Progenitor cell of endocrine pancreas (in vitro differentiated cells): ENCODE measurements around the gene MMEL1. TPM values are rescaled to one million over a fixed set of nuclear protein-coding genes. Genes with fewer than 3 reads are reported as not detected.

Source experiments
- DNase-seq: peaks from one replicate; pipeline ENCODE4 v3.0.0; 2021; ENCODE audit warnings: low spot score; ENCODE audit not compliant: unreplicated experiment
- H3K27ac Mint-ChIP-seq: 2 replicates; pipeline ENCODE4 v1.8.0; 2021; ENCODE audit warnings: mild to moderate bottlenecking, moderate library complexity, mixed read lengths
- H3K27me3 Mint-ChIP-seq: 2 replicates; pipeline ENCODE4 v1.8.0; 2021; ENCODE audit warnings: mixed read lengths
- H3K36me3 Mint-ChIP-seq: 2 replicates; pipeline ENCODE4 v1.8.0; 2022; ENCODE audit warnings: mixed read lengths; ENCODE audit not compliant: insufficient read depth
- H3K4me1 Mint-ChIP-seq: 2 replicates; pipeline ENCODE4 v1.8.0; 2021; ENCODE audit warnings: low read depth, mixed read lengths
- H3K4me3 Mint-ChIP-seq: 2 replicates; pipeline ENCODE4 v1.8.0; 2021; ENCODE audit warnings: low read depth, mild to moderate bottlenecking, moderate library complexity, mixed read lengths
- H3K9me3 Mint-ChIP-seq: 2 replicates; pipeline ENCODE4 v1.8.0; 2021; ENCODE audit warnings: low read depth, mixed read lengths
- CTCF ChIP-seq: fragments of 200-600 bp; sonication (generic); IDR thresholded peaks from one replicate; pipeline ENCODE4 v1.5.0; 2021; ENCODE audit warnings: antibody characterized with exemption, mild to moderate bottlenecking; ENCODE audit not compliant: unreplicated experiment
- total RNA-seq: library from RNA; stranded (reverse); gene quantifications from 2 replicates; pipeline ENCODE4 v1.2.1, GENCODE V29; 2021

Gene MMEL1
- total RNA-seq, 1 donor from 2014 or later, result 0.93 TPM

GRCh38 chr1:2567083-2567679, 65.6 kb downstream of the MMEL1 start:
- no peak overlapping the region for H3K4me3 Mint-ChIP-seq
- no peak for TF ChIP-seq CTCF

GRCh38 chr1:2566101-2567045, 66.4 kb downstream of the MMEL1 start:
- no peak overlapping the region for H3K4me3 Mint-ChIP-seq
- H3K36me3 Mint-ChIP-seq, result no peaks in the 10 kb centered on the region
- no peaks in the 10 kb centered on the region for H3K9me3 Mint-ChIP-seq
- no peak for DNase-seq
- no peak for TF ChIP-seq CTCF
- peaks cover under 1% of the 10 kb centered on the region for H3K27me3 Mint-ChIP-seq
- no peak overlapping the region for H3K27ac Mint-ChIP-seq
- H3K4me1 Mint-ChIP-seq, result peaks cover 9% of the 10 kb centered on the region

More at GRCh38 chr1:2567083-2567679, 65.6 kb downstream of the MMEL1 start:
- Mint-ChIP-seq H3K36me3 (no peaks in the 10 kb centered on the region), H3K27me3 (no peaks in the 10 kb centered on the region), H3K9me3 (no peaks in the 10 kb centered on the region), H3K4me1 (peaks cover 9% of the 10 kb centered on the region), H3K27ac (no peak overlapping the region)
- DNase-seq, result no peak

GRCh38 chr1:2564815-2565374, 67.9 kb downstream of the MMEL1 start:
- Mint-ChIP-seq H3K9me3 (no peaks in the 10 kb centered on the region), H3K4me3 (no peak overlapping the region), H3K4me1 (peaks cover 8% of the 10 kb centered on the region), H3K27me3 (peaks cover 4% of the 10 kb centered on the region), H3K36me3 (no peaks in the 10 kb centered on the region), H3K27ac (no peak overlapping the region)
- peak; percentile 8 for DNase-seq
- TF ChIP-seq CTCF, result no peak

GRCh38 chr1:2564006-2564814, 68.6 kb downstream of the MMEL1 start:
- TF ChIP-seq CTCF, result no peak
- Mint-ChIP-seq H3K4me1 (peaks cover 8% of the 10 kb centered on the region), H3K27me3 (peaks cover 4% of the 10 kb centered on the region), H3K9me3 (no peaks in the 10 kb centered on the region), H3K4me3 (no peak overlapping the region), H3K27ac (peak overlapping the region; percentile 20), H3K36me3 (no peaks in the 10 kb centered on the region)
- DNase-seq, result peak; percentile 8

- DNase-seq, result peak; percentile 8
- H3K9me3 Mint-ChIP-seq, result no peaks in the 10 kb centered on the region
- no peak for TF ChIP-seq CTCF
- H3K36me3 Mint-ChIP-seq, result no peaks in the 10 kb centered on the region
- peaks cover 4% of the 10 kb centered on the region for H3K27me3 Mint-ChIP-seq
- no peak overlapping the region for H3K27ac Mint-ChIP-seq
- H3K4me1 Mint-ChIP-seq, result peaks cover 8% of the 10 kb centered on the region
- H3K4me3 Mint-ChIP-seq, result no peak overlapping the region
Observed at GRCh38 chr1:2563205-2563604, 69.6 kb downstream of the MMEL1 start.
